T-helper 17 cell (primary cell): ENCODE results near the gene YWHAG. TPM values are rescaled to one million over a fixed set of nuclear protein-coding genes. Genes with fewer than 3 reads are reported as not detected.
"Not testable (repeated sequence)": the region's sequence is repeated elsewhere in the genome, so short reads cannot be mapped to it uniquely, and the experiment has no call there.

Source experiments
- ATAC-seq: fragments of 150-1000 bp; cut with Tn5 transposase; 2 replicates; pipeline ENCODE4 v1.10.0; 2021; ENCODE audit warnings: mild to moderate bottlenecking, moderate library complexity
- DNase-seq, 3 donors: peaks; one replicate each; pipeline versions ENCODE4 v3.0.0 to v3.0.0-alpha.2; 2020 to 2021
- H3K9me3 ChIP-seq: one replicate; pipeline ENCODE4 v1.7.0; 2013; ENCODE audit warnings: low read length, mild to moderate bottlenecking; ENCODE audit not compliant: control insufficient read depth, poor library complexity, severe bottlenecking
- H3K27ac Mint-ChIP-seq: one replicate; pipeline ENCODE4 v1.8.0; 2022; ENCODE audit warnings: mild to moderate bottlenecking, moderate library complexity, mixed read lengths
- H3K27me3 Mint-ChIP-seq: one replicate; pipeline ENCODE4 v1.8.0; 2022; ENCODE audit warnings: mixed read lengths
- H3K36me3 Mint-ChIP-seq: one replicate; pipeline ENCODE4 v1.8.0; 2022; ENCODE audit warnings: low read depth, mixed read lengths
- H3K4me1 Mint-ChIP-seq: one replicate; pipeline ENCODE4 v1.8.0; 2022; ENCODE audit warnings: mild to moderate bottlenecking, mixed read lengths
- H3K4me3 Mint-ChIP-seq: one replicate; pipeline ENCODE4 v1.8.0; 2022; ENCODE audit warnings: mild to moderate bottlenecking, moderate library complexity, mixed read lengths
- total RNA-seq, 4 donors: library from RNA in 2 of 4; stranded (reverse) in 2 of 4; gene quantifications; one replicate each; pipeline ENCODE4 v1.2.3 and lab custom pipeline; 2022 to 2026

Gene YWHAG
- total RNA-seq, 2 donors from 2014 or later = 26.0 to 32.7 TPM

DNA sequence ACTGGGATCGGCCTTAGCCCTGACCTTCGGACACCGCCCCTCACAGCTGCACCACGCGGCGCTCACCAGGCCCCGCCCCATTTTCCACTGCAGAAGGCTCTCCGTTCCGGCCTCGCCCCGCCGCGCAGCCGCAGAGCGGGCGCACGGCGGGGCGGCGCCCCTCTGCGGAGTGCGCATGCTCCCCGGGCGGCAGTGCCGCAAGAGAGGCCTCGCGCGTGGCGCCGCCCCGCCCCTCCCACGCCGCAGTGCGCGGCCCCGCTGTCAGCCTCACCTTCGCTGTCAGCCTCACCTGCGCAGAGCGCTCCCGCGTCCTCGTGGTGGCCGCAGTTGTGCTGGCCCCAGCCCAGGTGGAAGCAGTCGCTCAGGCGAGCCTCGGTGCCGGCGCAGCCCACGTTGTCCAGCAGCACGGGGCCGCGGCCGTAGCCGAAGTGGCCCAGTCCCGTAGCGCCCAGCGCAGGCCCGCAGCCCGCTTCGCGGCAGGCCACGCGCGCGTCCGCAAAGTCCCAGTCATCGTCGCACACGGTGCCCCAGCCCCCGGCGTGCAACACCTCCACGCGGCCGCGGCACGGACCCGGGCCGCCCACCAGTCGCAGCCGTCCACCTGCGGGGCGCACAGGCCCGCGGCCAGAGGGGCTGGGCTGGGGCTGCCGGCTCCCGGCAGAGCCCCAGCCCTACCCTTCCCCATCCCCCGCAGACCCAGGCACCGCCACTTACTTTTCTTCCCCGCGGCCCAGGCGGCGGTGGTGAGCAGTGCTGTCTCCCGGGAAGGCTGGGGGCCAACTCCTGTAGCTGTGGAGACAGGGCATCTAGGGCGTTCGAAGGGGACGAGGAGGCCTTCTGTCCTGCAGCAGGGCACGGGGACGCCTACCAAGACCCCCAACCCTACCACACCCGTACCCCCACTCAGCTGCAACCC is 34.6 kb upstream of the YWHAG start:
- H3K4me3 Mint-ChIP-seq = peak overlapping the region; percentile 86
- no peaks in the 10 kb centered on the region for H3K27me3 Mint-ChIP-seq
- DNase-seq = peak; percentile 89 to 95 (median 91)
- H3K27ac Mint-ChIP-seq = no peak overlapping the region
- ATAC-seq = peak; percentile 86
- no peaks in the 10 kb centered on the region for H3K9me3 ChIP-seq
- no peaks in the 10 kb centered on the region for H3K36me3 Mint-ChIP-seq
- peaks cover 13% of the 10 kb centered on the region for H3K4me1 Mint-ChIP-seq

DNA sequence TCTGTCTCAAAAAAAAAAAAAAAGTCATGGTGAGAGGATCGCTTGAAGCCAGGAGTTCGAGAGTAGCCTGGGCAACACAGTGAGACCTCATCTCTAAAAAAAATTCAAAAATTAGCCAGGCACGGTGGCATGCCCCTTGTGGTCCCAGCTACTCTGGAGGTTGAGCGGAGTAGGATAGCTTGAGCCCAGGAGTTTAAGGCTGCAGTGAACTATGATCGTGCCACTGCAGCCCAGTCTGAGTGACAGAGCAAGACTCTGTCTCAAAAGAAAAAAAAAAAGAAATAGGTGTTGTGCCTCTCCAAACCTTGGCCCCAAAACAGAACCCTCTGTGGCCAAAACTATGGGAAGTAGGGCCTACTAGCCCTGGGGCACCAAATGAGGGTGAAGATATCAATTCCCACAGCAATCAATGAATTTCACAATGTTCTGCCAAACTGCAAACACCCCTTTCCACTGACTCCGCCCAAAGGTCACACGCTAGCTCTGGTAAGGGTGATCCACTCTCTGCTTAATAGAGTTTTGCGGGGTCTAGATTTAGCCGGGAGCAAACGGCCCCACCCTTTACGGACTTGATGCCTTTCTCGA is 33.8 kb upstream of the YWHAG start:
- H3K4me1 Mint-ChIP-seq = peaks cover 9% of the 10 kb centered on the region
- H3K27ac Mint-ChIP-seq = no peak overlapping the region
- DNase-seq (no peak), ATAC-seq (peak; percentile 53)
- no peaks in the 10 kb centered on the region for H3K36me3 Mint-ChIP-seq
- H3K4me3 Mint-ChIP-seq = peak overlapping the region; percentile 86
- H3K9me3 ChIP-seq = no peaks in the 10 kb centered on the region
- no peaks in the 10 kb centered on the region for H3K27me3 Mint-ChIP-seq

DNA sequence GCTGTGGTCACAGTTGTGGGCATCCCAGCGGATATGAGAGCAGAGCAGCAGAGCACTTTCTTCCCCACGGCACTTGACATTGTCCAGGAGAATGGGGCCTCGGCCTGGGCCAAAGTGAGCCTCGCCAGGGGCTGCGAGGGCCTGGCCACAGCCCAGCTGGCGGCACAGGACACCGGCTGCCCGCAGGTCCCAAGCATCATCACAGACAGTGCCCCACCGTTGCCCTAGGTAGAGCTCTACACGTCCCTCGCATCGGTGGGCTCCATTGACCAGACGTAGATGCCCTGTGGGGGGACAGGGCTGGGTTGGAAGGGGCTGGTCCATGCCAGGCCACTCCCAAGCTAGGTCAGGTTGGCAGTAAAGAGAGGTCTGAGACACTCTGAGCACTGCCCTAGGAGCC is 31.3 kb upstream of the YWHAG start:
- Mint-ChIP-seq H3K4me1 (peaks cover 6% of the 10 kb centered on the region), H3K36me3 (no peaks in the 10 kb centered on the region), H3K4me3 (no peak overlapping the region), H3K27me3 (no peaks in the 10 kb centered on the region), H3K27ac (no peak overlapping the region)
- DNase-seq (no peak), ATAC-seq (no peak)
- no peaks in the 10 kb centered on the region for H3K9me3 ChIP-seq

DNA sequence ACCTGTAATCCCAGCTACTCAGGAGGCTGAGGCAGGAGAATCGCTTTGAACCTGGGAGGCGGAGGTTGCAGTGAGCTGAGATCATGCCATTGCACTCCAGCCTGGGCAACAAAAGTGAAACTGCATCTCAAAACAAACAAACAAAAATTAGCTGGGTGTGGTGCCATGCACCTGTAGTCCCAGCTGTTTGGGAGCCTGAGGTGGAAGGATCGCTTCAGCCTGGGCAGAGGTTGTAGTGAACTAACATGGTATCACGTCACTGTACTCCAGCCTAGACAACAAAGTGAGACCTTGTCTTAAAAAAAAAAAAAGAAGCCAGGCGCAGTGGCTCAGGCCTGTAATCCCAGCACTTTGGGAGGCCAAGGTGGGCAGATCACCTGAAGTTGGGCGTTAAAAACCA is 29.0 kb upstream of the YWHAG start:
- H3K27ac Mint-ChIP-seq, H3K27me3 Mint-ChIP-seq, H3K4me1 Mint-ChIP-seq, H3K36me3 Mint-ChIP-seq, ATAC-seq, DNase-seq, H3K4me3 Mint-ChIP-seq, H3K9me3 ChIP-seq: not testable (repeated sequence)

DNA sequence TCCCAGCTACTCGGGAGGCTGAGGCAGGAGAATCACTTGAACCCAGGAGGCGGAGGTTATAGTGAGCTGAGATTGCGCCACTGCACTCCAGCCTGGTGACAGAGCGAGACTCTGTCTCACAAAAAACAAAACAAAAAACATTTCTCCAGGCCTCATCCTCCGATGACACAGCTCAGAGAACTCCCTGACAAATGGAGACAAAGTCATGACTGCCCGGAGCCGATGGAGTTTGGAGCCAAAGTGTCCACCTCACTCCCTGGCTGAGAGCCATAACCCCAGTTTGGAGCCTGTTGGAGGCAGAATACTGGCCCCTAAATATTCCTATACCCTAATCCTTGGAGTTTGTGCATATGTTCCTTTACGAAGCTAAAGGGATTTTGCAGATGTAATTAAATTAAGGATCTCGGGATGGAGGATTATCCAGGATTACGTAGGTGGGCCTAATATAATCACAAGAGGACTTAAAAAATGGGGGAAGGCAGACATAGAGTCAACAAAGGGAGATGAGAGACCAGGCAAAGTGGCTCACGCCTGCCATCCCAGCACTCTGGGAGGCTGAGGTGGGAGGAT is 28.0 kb upstream of the YWHAG start:
- Mint-ChIP-seq H3K27ac (no peak overlapping the region), H3K36me3 (no peaks in the 10 kb centered on the region), H3K4me3 (no peak overlapping the region), H3K27me3 (no peaks in the 10 kb centered on the region), H3K4me1 (no peaks in the 10 kb centered on the region)
- ATAC-seq (no peak), DNase-seq (no peak)
- H3K9me3 ChIP-seq = no peaks in the 10 kb centered on the region

DNA sequence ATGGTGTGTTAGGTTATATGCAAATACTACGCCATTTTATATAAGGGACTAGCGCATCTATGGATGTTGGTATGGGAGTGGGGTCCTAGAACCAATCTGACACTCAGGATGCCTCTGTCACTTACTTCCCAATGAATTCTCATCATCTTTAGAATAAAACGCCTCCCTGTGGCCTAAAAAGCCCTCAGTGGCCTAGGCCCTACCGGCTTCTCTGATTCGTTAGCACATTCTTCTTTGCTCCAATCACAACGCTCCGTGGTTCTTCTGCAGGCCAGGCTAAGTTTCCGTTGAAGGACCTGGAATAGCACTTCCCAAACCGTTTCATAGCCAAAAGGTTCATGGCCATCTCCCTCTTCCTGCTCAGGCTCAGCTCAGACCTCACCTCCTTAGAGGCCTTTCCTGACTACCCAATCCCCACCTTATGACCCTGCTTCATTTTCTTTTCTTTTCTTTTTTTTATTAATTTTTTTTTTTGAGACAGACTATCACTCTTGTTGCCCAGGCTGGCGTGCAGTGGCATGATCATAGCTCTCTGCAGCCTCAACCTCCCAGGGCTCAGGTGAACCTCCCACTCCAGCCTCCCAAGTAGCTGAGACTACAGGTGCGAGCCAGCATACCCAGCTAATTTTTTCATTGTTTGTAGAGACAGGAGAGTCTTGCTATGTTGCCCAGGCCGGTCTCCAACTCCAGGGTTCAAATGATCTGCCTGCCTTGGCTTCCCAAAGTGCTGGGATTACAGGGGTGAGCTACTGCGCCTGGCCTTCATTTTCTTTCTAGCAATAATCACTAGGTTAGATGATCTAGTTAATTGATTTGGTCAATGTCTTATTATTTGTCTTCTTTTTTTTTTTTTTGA is 24.5 kb upstream of the YWHAG start:
- no peaks in the 10 kb centered on the region for H3K9me3 ChIP-seq
- peaks cover 2% of the 10 kb centered on the region for H3K4me1 Mint-ChIP-seq
- no peak overlapping the region for H3K27ac Mint-ChIP-seq
- no peaks in the 10 kb centered on the region for H3K27me3 Mint-ChIP-seq
- ATAC-seq (no peak), DNase-seq (no peak)
- H3K4me3 Mint-ChIP-seq = no peak overlapping the region
- no peaks in the 10 kb centered on the region for H3K36me3 Mint-ChIP-seq

DNA sequence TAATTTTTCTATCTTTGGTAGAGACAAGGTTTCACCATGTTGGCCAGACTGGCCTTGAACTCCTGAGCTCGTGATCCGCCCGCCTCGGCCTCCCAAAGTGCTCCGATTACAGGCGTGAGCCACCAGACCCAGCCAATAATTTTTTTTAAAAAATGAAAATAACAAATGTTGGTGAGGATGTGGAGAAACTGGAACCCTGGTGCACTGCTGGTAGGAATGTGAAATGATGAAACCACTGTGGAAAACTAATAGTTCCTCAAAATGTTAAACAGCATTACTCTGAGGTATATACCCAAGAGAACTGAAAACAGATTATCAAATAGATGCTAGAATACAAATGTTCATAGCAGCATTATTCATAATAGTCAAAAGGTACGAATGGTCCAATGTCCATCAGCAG is 23.0 kb upstream of the YWHAG start:
- no peak for ATAC-seq
- H3K27ac Mint-ChIP-seq = no peak overlapping the region
- no peak for DNase-seq
- H3K4me1 Mint-ChIP-seq = peaks cover 2% of the 10 kb centered on the region
- no peaks in the 10 kb centered on the region for H3K9me3 ChIP-seq
- no peak overlapping the region for H3K4me3 Mint-ChIP-seq
- H3K36me3 Mint-ChIP-seq = no peaks in the 10 kb centered on the region
- no peaks in the 10 kb centered on the region for H3K27me3 Mint-ChIP-seq

DNA sequence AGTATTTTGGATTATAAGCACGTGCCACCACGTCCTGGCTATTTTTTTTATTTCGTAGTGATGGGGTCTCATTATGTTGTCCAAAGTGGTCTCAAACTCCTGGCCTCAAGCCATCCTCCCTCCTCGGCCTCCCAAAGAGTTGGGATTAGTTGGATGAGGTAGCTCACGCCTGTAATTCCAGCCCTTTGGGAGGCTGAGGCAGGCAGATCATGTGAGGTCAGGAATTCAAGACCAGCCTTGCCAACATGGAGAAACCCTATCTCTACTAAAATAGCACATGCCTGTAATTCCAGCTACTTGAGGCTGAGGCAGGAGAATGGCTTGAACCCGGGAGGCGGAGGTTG is 21.8 kb upstream of the YWHAG start:
- Mint-ChIP-seq H3K4me3 (peak overlapping the region; percentile 76), H3K27ac (no peak overlapping the region), H3K36me3 (no peaks in the 10 kb centered on the region), H3K4me1 (peaks cover 2% of the 10 kb centered on the region), H3K27me3 (no peaks in the 10 kb centered on the region)
- no peaks in the 10 kb centered on the region for H3K9me3 ChIP-seq
- DNase-seq = no peak
- no peak for ATAC-seq

DNA sequence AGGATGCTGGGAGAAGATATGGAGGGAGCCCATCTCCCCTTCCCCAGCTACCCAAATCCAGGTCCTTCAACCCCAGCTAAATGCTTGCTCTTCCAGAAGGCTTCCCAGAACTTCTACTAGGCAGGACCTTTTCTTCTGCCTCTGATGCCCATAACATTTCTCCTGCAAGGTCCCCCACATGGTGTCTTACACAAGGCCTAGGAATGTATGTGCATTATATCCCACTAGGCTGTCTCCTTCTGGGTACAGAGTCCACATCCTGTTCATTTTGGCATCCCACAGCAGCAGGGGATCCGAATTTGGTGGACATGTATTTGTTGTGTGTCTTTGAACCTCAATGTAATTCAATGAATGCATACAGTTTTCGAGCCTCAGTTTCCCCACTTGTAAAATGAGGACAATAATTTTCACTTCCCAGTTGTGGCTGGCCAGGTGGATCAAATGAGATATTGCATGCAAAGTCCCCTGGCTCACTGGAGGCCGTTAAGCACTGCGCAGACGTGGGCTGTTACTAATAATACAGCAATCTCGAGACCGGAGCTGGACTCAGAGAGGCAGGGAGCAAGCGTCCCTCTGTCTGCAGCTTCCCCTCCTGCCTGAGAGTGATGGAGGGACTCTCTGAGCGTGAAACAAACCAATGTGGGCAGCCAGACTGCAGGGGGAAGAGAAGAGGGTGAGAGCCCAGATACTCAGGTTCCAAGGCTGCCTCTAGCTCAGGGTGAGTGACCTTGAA is 18.6 kb upstream of the YWHAG start:
- ATAC-seq (no peak), DNase-seq (no peak)
- no peak overlapping the region for H3K4me3 Mint-ChIP-seq
- H3K27me3 Mint-ChIP-seq = peaks cover 10% of the 10 kb centered on the region
- H3K9me3 ChIP-seq = no peaks in the 10 kb centered on the region
- H3K4me1 Mint-ChIP-seq = peaks cover 4% of the 10 kb centered on the region
- no peak overlapping the region for H3K27ac Mint-ChIP-seq
- H3K36me3 Mint-ChIP-seq = no peaks in the 10 kb centered on the region

DNA sequence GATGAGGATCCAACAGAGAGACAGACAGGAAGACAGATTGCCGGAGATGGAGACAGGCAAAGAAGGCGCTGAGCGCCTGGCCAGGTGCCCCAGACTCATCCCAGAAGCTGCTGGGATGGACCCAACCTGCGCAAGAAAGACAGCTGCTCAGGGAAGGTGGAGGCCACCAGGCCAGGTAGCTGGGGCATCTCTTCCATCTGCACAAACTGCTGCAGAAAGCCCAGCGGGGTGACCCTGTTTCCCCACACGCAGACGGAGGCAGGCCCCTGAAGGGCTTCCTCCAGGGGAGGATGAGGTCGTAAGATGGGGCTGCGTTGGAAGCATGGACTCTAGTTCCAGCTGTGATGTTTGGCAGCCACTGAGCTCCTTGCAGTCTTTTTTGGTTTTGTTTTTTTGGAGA is 16.5 kb upstream of the YWHAG start:
- Mint-ChIP-seq H3K27me3 (peaks cover 14% of the 10 kb centered on the region), H3K4me1 (peaks cover 6% of the 10 kb centered on the region), H3K27ac (no peak overlapping the region), H3K4me3 (no peak overlapping the region), H3K36me3 (no peaks in the 10 kb centered on the region)
- H3K9me3 ChIP-seq = no peaks in the 10 kb centered on the region
- DNase-seq (no peak), ATAC-seq (no peak)

DNA sequence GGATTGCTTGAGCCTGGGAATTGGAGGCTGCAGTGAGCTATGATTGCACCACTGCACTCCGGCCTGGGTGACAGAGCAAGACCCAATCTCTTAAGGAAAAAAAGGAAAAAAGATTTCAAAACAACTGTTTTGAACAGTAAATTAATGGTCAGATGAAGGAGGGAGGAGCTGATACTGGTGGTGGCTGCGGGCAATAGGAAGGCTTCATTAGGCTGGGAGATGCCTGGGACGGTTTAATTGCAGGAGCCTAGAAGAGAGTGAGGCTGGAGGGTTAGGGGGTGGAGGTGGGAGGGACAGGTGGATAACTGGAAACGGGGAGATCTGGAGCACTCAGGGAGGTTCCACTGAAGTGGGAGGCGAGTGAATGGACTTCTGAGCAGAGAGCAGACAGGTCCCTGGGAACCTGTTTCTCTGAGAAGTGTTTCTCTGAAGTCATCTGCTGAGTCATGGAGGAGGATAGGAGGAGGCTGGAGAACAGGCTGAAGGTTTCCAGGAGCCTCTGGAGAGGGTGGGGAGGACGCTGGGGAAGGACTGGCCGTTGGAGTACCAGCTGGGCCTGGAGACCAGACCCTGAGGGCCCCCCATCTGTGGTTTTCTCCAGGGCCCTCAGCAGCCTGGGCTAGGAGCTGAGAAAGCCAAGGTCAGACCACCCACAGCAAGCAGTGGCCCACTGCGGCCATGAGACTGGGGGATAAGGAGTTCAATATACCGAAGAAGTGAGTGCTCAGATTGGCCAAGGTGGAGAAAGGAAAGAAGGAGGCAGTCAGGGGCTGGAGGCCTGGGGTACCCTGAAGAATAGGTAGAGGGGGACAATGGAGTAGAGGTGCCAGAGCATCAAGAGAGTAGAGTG is 14.4 kb upstream of the YWHAG start:
- H3K27me3 Mint-ChIP-seq = peaks cover 21% of the 10 kb centered on the region
- DNase-seq = no peak
- H3K4me1 Mint-ChIP-seq = peaks cover 4% of the 10 kb centered on the region
- peak overlapping the region; percentile 21 for H3K4me3 Mint-ChIP-seq
- no peak for ATAC-seq
- no peak overlapping the region for H3K27ac Mint-ChIP-seq
- H3K9me3 ChIP-seq = no peaks in the 10 kb centered on the region
- no peaks in the 10 kb centered on the region for H3K36me3 Mint-ChIP-seq

DNA sequence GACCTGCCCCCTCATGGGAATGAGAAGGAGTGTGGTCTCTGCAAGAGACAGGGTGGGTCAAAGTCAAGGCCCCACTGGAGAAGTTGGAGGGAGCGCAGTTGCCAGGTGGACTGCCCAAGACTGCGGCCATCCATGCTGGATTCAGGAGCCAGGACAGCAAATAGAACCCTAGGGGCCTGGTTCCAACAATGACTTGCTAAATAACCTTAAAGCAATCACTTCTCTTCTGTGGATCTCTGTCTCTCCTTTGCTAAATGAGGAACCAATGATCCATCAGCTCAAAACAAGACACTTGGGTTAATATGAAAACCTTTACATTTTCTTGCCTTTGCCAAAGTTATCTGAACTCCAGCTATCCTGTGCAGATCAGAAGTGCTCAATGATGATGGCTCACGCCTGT is 12.6 kb upstream of the YWHAG start:
- Mint-ChIP-seq H3K27ac (no peak overlapping the region), H3K4me1 (peaks cover 4% of the 10 kb centered on the region), H3K27me3 (peaks cover 21% of the 10 kb centered on the region), H3K4me3 (no peak overlapping the region), H3K36me3 (no peaks in the 10 kb centered on the region)
- ATAC-seq (no peak), DNase-seq (no peak)
- no peaks in the 10 kb centered on the region for H3K9me3 ChIP-seq
